CD4-positive, alpha-beta T cell (primary cell): ENCODE data around the gene HBE1. TPM values are rescaled to one million over a fixed set of nuclear protein-coding genes. Genes with fewer than 3 reads are reported as not detected.
"Not testable (repeated sequence)": the region's sequence is repeated elsewhere in the genome, so short reads cannot be mapped to it uniquely, and the experiment has no call there.

Experiments
- ATAC-seq: fragments of 200-7000 bp; cut with Tn5 transposase; one replicate; pipeline ENCODE4 v1.10.0; 2022; ENCODE audit warnings: mild to moderate bottlenecking; ENCODE audit not compliant: poor library complexity
- CTCF ChIA-PET: fragments of 350-600 bp; sonication (Branson Sonifier 250); formaldehyde crosslinking; loops from one replicate; lab custom pipeline; 2021; ENCODE audit warnings: antibody characterized with exemption, inconsistent platforms; lab: Charles Lee
- POLR2A ChIA-PET: fragments of 350-600 bp; sonication (Branson Sonifier 250); formaldehyde crosslinking; loops from one replicate; lab custom pipeline; 2021; ENCODE audit warnings: antibody characterized with exemption, inconsistent platforms; lab: Charles Lee
- DNase-seq, 14 experiments: peaks; one replicate each; pipeline ENCODE4 v3.0.0-alpha.2; 2013 to 2020; ENCODE audit warnings: mixed read lengths in 2 of 14
- H3K27ac ChIP-seq, 2 donors: one replicate each; pipeline versions ENCODE4 v1.5.1 to v1.7.0; 2013; ENCODE audit warnings: low read length in 2 of 2, low read depth in 1 of 2, mild to moderate bottlenecking in 1 of 2
- H3K27me3 ChIP-seq, 2 experiments: 1 replicate in 1 of 2; 2 replicates in 1 of 2; pipeline versions ENCODE4 v1.6.1 to v1.7.0; 2013; ENCODE audit warnings: low read length in 2 of 2, control low read depth in 1 of 2, mild to moderate bottlenecking in 1 of 2, moderate library complexity in 1 of 2; ENCODE audit not compliant: insufficient read depth in 2 of 2, control insufficient read depth in 1 of 2
- H3K36me3 ChIP-seq: one replicate; pipeline ENCODE4 v1.6.1; 2013; ENCODE audit warnings: low read length, control low read depth; ENCODE audit not compliant: insufficient read depth
- H3K4me1 ChIP-seq: one replicate; pipeline ENCODE4 v1.6.1; 2013; ENCODE audit warnings: low read length, control low read depth; ENCODE audit not compliant: insufficient read depth
- H3K4me3 ChIP-seq: one replicate; pipeline ENCODE4 v1.5.1; 2013; ENCODE audit warnings: mild to moderate bottlenecking, low read length, moderate library complexity
- H3K9me3 ChIP-seq, 2 experiments: 1 replicate in 1 of 2; 2 replicates in 1 of 2; pipeline versions ENCODE4 v1.6.1 to v1.7.0; 2013; ENCODE audit warnings: low read length in 2 of 2, mild to moderate bottlenecking in 2 of 2, control low read depth in 1 of 2, moderate library complexity in 1 of 2; ENCODE audit not compliant: control insufficient read depth in 1 of 2, insufficient read depth in 1 of 2
- H3K27ac Mint-ChIP-seq: one replicate; pipeline ENCODE4 v1.8.0; 2020; ENCODE audit warnings: mixed read lengths
- H3K27me3 Mint-ChIP-seq: one replicate; pipeline ENCODE4 v1.8.0; 2021; ENCODE audit warnings: mixed read lengths
- H3K36me3 Mint-ChIP-seq: one replicate; pipeline ENCODE4 v1.8.0; 2021; ENCODE audit warnings: low read depth, mixed read lengths
- H3K4me1 Mint-ChIP-seq: one replicate; pipeline ENCODE4 v1.8.0; 2021; ENCODE audit warnings: low read depth, mixed read lengths
- H3K4me3 Mint-ChIP-seq: one replicate; pipeline ENCODE4 v1.8.0; 2020; ENCODE audit warnings: mild to moderate bottlenecking, mixed read lengths
- H3K9me3 Mint-ChIP-seq: one replicate; pipeline ENCODE4 v1.8.0; 2020; ENCODE audit warnings: mixed read lengths
- intact Hi-C, 2 experiments: fragments of 100-400 bp; cut with DNase I in 1 of 2; cut with micrococcal nuclease in 1 of 2; formaldehyde crosslinking; loops; one replicate each; pipeline versions ENCODE4 v1.15.1 to v1.9.0; 2023 to 2025; cut with DNase I, micrococcal nuclease
- total RNA-seq, 174 experiments: library from RNA in 2 of 174; stranded (reverse) in 2 of 174; gene quantifications; one replicate each; pipeline ENCODE4 v1.2.3 and lab custom pipeline; 2021 to 2026
- TF ChIP-seq, protein P1 (sequence below): fragments of 200-600 bp; IDR thresholded peaks from one replicate; pipeline ENCODE4 v1.8.0; 2022; ENCODE audit warnings: antibody characterized with exemption, mild to moderate bottlenecking

Gene HBE1
- total RNA-seq, 2 experiments from 2014 or later: not detected

- TF ChIP-seq, protein P1, sequence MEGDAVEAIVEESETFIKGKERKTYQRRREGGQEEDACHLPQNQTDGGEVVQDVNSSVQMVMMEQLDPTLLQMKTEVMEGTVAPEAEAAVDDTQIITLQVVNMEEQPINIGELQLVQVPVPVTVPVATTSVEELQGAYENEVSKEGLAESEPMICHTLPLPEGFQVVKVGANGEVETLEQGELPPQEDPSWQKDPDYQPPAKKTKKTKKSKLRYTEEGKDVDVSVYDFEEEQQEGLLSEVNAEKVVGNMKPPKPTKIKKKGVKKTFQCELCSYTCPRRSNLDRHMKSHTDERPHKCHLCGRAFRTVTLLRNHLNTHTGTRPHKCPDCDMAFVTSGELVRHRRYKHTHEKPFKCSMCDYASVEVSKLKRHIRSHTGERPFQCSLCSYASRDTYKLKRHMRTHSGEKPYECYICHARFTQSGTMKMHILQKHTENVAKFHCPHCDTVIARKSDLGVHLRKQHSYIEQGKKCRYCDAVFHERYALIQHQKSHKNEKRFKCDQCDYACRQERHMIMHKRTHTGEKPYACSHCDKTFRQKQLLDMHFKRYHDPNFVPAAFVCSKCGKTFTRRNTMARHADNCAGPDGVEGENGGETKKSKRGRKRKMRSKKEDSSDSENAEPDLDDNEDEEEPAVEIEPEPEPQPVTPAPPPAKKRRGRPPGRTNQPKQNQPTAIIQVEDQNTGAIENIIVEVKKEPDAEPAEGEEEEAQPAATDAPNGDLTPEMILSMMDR: no peak
- no peaks in the 10 kb centered on the region for H3K4me1 ChIP-seq
- intact Hi-C loops: no loop called here
- Mint-ChIP-seq H3K36me3 (no peaks in the 10 kb centered on the region), H3K4me1 (no peaks in the 10 kb centered on the region), H3K27ac (no peak overlapping the region), H3K9me3 (peaks cover 13% of the 10 kb centered on the region), H3K27me3 (peaks cover 3% of the 10 kb centered on the region), H3K4me3 (no peak overlapping the region)
- no peak overlapping the region for H3K4me3 ChIP-seq
- no peak overlapping the region for H3K27ac ChIP-seq
- ChIA-PET CTCF (no interaction called here), POLR2A (no interaction called here)
- no peaks in the 10 kb centered on the region for H3K36me3 ChIP-seq
- DNase-seq (no peak), ATAC-seq (no peak)
- no peaks in the 10 kb centered on the region for H3K9me3 ChIP-seq
- no peaks in the 10 kb centered on the region for H3K27me3 ChIP-seq
Observed at GRCh38 chr11:5257296-5257695, 12.4 kb downstream of the HBE1 start.

GRCh38 chr11:5254646-5255413 is 14.9 kb downstream of the HBE1 start, which contains the start of gene HBG2:
Gene HBG2 (minus strand): TSS chr11:5254781. CDS start chr11:5254728, 53 bp downstream.
- ATAC-seq, H3K27ac Mint-ChIP-seq, H3K4me1 Mint-ChIP-seq, CTCF ChIA-PET, H3K27me3 ChIP-seq, H3K27ac ChIP-seq, POLR2A ChIA-PET, intact Hi-C loops, H3K9me3 ChIP-seq, H3K36me3 Mint-ChIP-seq, H3K36me3 ChIP-seq, H3K9me3 Mint-ChIP-seq, DNase-seq, H3K4me3 Mint-ChIP-seq, H3K4me3 ChIP-seq, H3K27me3 Mint-ChIP-seq, H3K4me1 ChIP-seq: not testable (repeated sequence)

GRCh38 chr11:5254023-5254422 is 15.7 kb downstream of the HBE1 start:
- POLR2A ChIA-PET: not testable (repeated sequence)

GRCh38 chr11:5253440-5253839 is 16.3 kb downstream of the HBE1 start:
- POLR2A ChIA-PET, H3K4me1 Mint-ChIP-seq, H3K4me3 Mint-ChIP-seq, H3K9me3 ChIP-seq, intact Hi-C loops, H3K27me3 ChIP-seq, DNase-seq, H3K4me3 ChIP-seq, H3K9me3 Mint-ChIP-seq, H3K27me3 Mint-ChIP-seq, H3K36me3 Mint-ChIP-seq, H3K27ac Mint-ChIP-seq, ATAC-seq, CTCF ChIA-PET, H3K27ac ChIP-seq, H3K4me1 ChIP-seq, H3K36me3 ChIP-seq: not testable (repeated sequence)

More at GRCh38 chr11:5254023-5254422, 15.7 kb downstream of the HBE1 start:
- DNase-seq, H3K4me1 Mint-ChIP-seq, H3K36me3 Mint-ChIP-seq, H3K27me3 Mint-ChIP-seq, H3K4me1 ChIP-seq, intact Hi-C loops, H3K9me3 ChIP-seq, H3K4me3 ChIP-seq, H3K27ac Mint-ChIP-seq, H3K9me3 Mint-ChIP-seq, H3K36me3 ChIP-seq, ATAC-seq, H3K4me3 Mint-ChIP-seq, H3K27ac ChIP-seq, H3K27me3 ChIP-seq, CTCF ChIA-PET: not testable (repeated sequence)
